Neuronal stem cell (in vitro differentiated cells): ENCODE data around the gene ITPRIPL2.
A peak's percentile ranks its signal among the peaks of the same experiment; 100 is the strongest.

Experiments
- DNase-seq: peaks from one replicate; pipeline ENCODE4 v3.0.0-alpha.2; 2013; ENCODE audit warnings: low spot score
- H2AFZ ChIP-seq: one replicate; pipeline ENCODE4 v1.6.1; 2013; ENCODE audit warnings: mild to moderate bottlenecking, low read length, inconsistent platforms
- H2AK5ac ChIP-seq: 2 replicates; pipeline ENCODE4 v1.6.1; 2013; ENCODE audit warnings: low read depth, mild to moderate bottlenecking, inconsistent platforms, low read length, moderate library complexity, mixed read lengths
- H2BK120ac ChIP-seq: 2 replicates; pipeline ENCODE4 v1.6.1; 2013; ENCODE audit warnings: low read depth, mild to moderate bottlenecking, inconsistent platforms, low read length, moderate library complexity, mixed read lengths
- H2BK12ac ChIP-seq: one replicate; pipeline ENCODE4 v1.6.1; 2013; ENCODE audit warnings: low read length, inconsistent platforms
- H2BK15ac ChIP-seq: 2 replicates; pipeline ENCODE4 v1.6.1; 2013; ENCODE audit warnings: mild to moderate bottlenecking, low read length, inconsistent platforms, mixed read lengths
- H2BK5ac ChIP-seq: one replicate; pipeline ENCODE4 v1.6.1; 2013; ENCODE audit warnings: inconsistent platforms, mild to moderate bottlenecking, low read length, moderate library complexity
- H3K14ac ChIP-seq: one replicate; pipeline ENCODE4 v1.6.1; 2013; ENCODE audit warnings: low read length, inconsistent platforms
- H3K18ac ChIP-seq: 2 replicates; pipeline ENCODE4 v1.6.1; 2013; ENCODE audit warnings: low read length, inconsistent platforms
- H3K23ac ChIP-seq: 2 replicates; pipeline ENCODE4 v1.6.1; 2013; ENCODE audit warnings: low read depth, mild to moderate bottlenecking, mixed read lengths, low read length, inconsistent platforms; ENCODE audit not compliant: poor library complexity
- H3K27ac ChIP-seq: replicated peaks from 3 replicates; pipeline ENCODE4 v1.5.1; 2013; ENCODE audit warnings: low read length, inconsistent platforms
- H3K27me3 ChIP-seq, 3 experiments: 2 replicates each; pipeline ENCODE4 v1.6.1; 2013; ENCODE audit warnings: low read length in 3 of 3, mild to moderate bottlenecking in 2 of 3, inconsistent platforms in 1 of 3, low read depth in 1 of 3, mixed read lengths in 1 of 3, moderate library complexity in 1 of 3; ENCODE audit not compliant: control insufficient read depth in 3 of 3, insufficient read depth in 3 of 3
- H3K36me3 ChIP-seq, 2 donors: replicated peaks in 1 of 2; 2 replicates each; pipeline ENCODE4 v1.6.1; 2013; ENCODE audit warnings: low read length in 2 of 2; ENCODE audit not compliant: control insufficient read depth in 2 of 2, insufficient read depth in 2 of 2
- H3K4ac ChIP-seq: 2 replicates; pipeline ENCODE4 v1.6.1; 2013; ENCODE audit warnings: inconsistent platforms, mild to moderate bottlenecking, low read length, moderate library complexity
- H3K4me1 ChIP-seq, 2 donors: 1 replicate in 1 of 2; 2 replicates in 1 of 2; pipeline ENCODE4 v1.6.1; 2013; ENCODE audit warnings: low read length in 2 of 2, low read depth in 1 of 2; ENCODE audit not compliant: control insufficient read depth in 2 of 2, insufficient read depth in 1 of 2
- H3K4me2 ChIP-seq: one replicate; pipeline ENCODE4 v1.6.1; 2013; ENCODE audit warnings: mild to moderate bottlenecking, low read length, inconsistent platforms; ENCODE audit not compliant: insufficient read depth, poor library complexity, severe bottlenecking
- H3K4me3 ChIP-seq, 2 donors: 2 replicates each; pipeline ENCODE4 v1.5.1; 2013; ENCODE audit warnings: low read length in 2 of 2, mild to moderate bottlenecking in 2 of 2, inconsistent platforms in 1 of 2, moderate library complexity in 1 of 2
- H3K79me1 ChIP-seq: one replicate; pipeline ENCODE4 v1.6.1; 2013; ENCODE audit warnings: low read depth, mild to moderate bottlenecking, inconsistent platforms, low read length, moderate library complexity
- H3K9ac ChIP-seq: one replicate; pipeline ENCODE4 v1.6.1; 2013; ENCODE audit warnings: mild to moderate bottlenecking, low read depth, low read length, inconsistent platforms; ENCODE audit not compliant: poor library complexity
- H3K9me3 ChIP-seq, 2 donors: replicated peaks in 1 of 2; 2 replicates each; pipeline versions ENCODE3 to v1.6.1; 2013; ENCODE audit warnings: low read length in 2 of 2, mild to moderate bottlenecking in 2 of 2, inconsistent platforms in 1 of 2, low read depth in 1 of 2, mixed read lengths in 1 of 2, moderate library complexity in 1 of 2; ENCODE audit not compliant: control insufficient read depth in 2 of 2, insufficient read depth in 1 of 2
- H4K8ac ChIP-seq: one replicate; pipeline ENCODE4 v1.6.1; 2013; ENCODE audit warnings: low read depth, mild to moderate bottlenecking, inconsistent platforms, low read length, moderate library complexity
- H4K91ac ChIP-seq: one replicate; pipeline ENCODE4 v1.6.1; 2013; ENCODE audit warnings: low read length, low read depth, mild to moderate bottlenecking, inconsistent platforms; ENCODE audit not compliant: poor library complexity
- WGBS, 2 donors: extraction: QIAGEN DNeasy Blood & Tissue Kit; methylation state at CpG; one replicate each; pipeline ENCODE4 v1.1.7; 2013; ENCODE audit warnings: missing lambda C conversion rate in 2 of 2, mixed read lengths in 1 of 2; ENCODE audit not compliant: insufficient read length in 2 of 2, insufficient replicate concordance in 1 of 2; ENCODE audit errors: extremely low coverage in 2 of 2; 5-methylcytosine and 5-hydroxymethylcytosine counted together

ITPRIPL2 gene

GRCh38 chr16:19133600-19133999 is 19.8 kb downstream of the ITPRIPL2 start:
- no peak overlapping the region for H3K18ac ChIP-seq
- H3K4me3 ChIP-seq, result no peak overlapping the region
- no peak overlapping the region for H2AFZ ChIP-seq
- H2BK15ac ChIP-seq, result no peak overlapping the region
- no CpG with 5 or more reads among the region's 1 CpG for WGBS, 2 donors
- H2AK5ac ChIP-seq, result no peak overlapping the region
- H3K9ac ChIP-seq, result no peak overlapping the region
- no peak for DNase-seq
- no peak overlapping the region for H4K91ac ChIP-seq
- no peaks in the 10 kb centered on the region for H3K27me3 ChIP-seq
- H3K14ac ChIP-seq, result no peak overlapping the region
- H3K9me3 ChIP-seq, result no peaks in the 10 kb centered on the region
- H2BK120ac ChIP-seq, result no peak overlapping the region
- peaks cover 0 to 16% of the 10 kb centered on the region in 2 donors for H3K4me1 ChIP-seq
- H4K8ac ChIP-seq, result no peak overlapping the region
- H3K4me2 ChIP-seq, result no peak overlapping the region
- H3K79me1 ChIP-seq, result no peaks in the 10 kb centered on the region
- H3K23ac ChIP-seq, result no peak overlapping the region
- no peak overlapping the region for H2BK12ac ChIP-seq
- no peaks in the 10 kb centered on the region for H3K36me3 ChIP-seq
- H3K27ac ChIP-seq, result no peak overlapping the region
- H3K4ac ChIP-seq, result no peak overlapping the region
- no peak overlapping the region for H2BK5ac ChIP-seq

GRCh38 chr16:19135201-19135842 is 21.6 kb downstream of the ITPRIPL2 start:
- DNase-seq, result no peak
- no peak overlapping the region for H3K18ac ChIP-seq
- no peak overlapping the region for H3K23ac ChIP-seq
- no peak overlapping the region for H2BK5ac ChIP-seq
- H2BK120ac ChIP-seq, result no peak overlapping the region
- H3K79me1 ChIP-seq, result no peaks in the 10 kb centered on the region
- no peak overlapping the region for H3K9ac ChIP-seq
- H2BK15ac ChIP-seq, result no peak overlapping the region
- no CpG with 5 or more reads among the region's 10 CpGs for WGBS, 2 donors
- peak overlapping the region; percentile 46 for H2AFZ ChIP-seq
- H3K27me3 ChIP-seq, result no peaks in the 10 kb centered on the region
- no peak overlapping the region for H3K14ac ChIP-seq
- no peak overlapping the region for H3K4me2 ChIP-seq
- H3K9me3 ChIP-seq, result no peaks in the 10 kb centered on the region
- no peak overlapping the region for H3K4ac ChIP-seq
- H2AK5ac ChIP-seq, result no peak overlapping the region
- H2BK12ac ChIP-seq, result no peak overlapping the region
- H4K8ac ChIP-seq, result no peak overlapping the region
- H3K4me1 ChIP-seq, result peaks cover 0 to 17% of the 10 kb centered on the region in 2 donors
- H3K27ac ChIP-seq, result no peak overlapping the region
- H3K36me3 ChIP-seq, result no peaks in the 10 kb centered on the region
- H4K91ac ChIP-seq, result no peak overlapping the region
- H3K4me3 ChIP-seq, result no peak overlapping the region

GRCh38 chr16:19135896-19136438 is 22.2 kb downstream of the ITPRIPL2 start:
- Histone ChIP-seq H3K36me3 (no peaks in the 10 kb centered on the region), H4K8ac (no peak overlapping the region), H3K27me3 (no peaks in the 10 kb centered on the region), H2BK5ac (no peak overlapping the region), H3K79me1 (no peaks in the 10 kb centered on the region), H3K4me1 (peaks cover 0 to 11% of the 10 kb centered on the region in 2 donors), H3K27ac (no peak overlapping the region), H3K4me2 (no peak overlapping the region), H2BK12ac (no peak overlapping the region), H2BK15ac (no peak overlapping the region), H3K18ac (no peak overlapping the region), H3K4me3 (peak overlapping the region in 1 of 2 donors; percentile 53), H3K9me3 (no peaks in the 10 kb centered on the region), H4K91ac (no peak overlapping the region), H2BK120ac (no peak overlapping the region), H2AK5ac (no peak overlapping the region), H3K14ac (no peak overlapping the region), H3K23ac (no peak overlapping the region), H3K9ac (no peak overlapping the region), H3K4ac (no peak overlapping the region), H2AFZ (peak overlapping the region; percentile 46)
- DNase-seq, result no peak
- no CpG with 5 or more reads among the region's 7 CpGs for WGBS, 2 donors

- Histone ChIP-seq H3K27ac (no peak overlapping the region), H4K91ac (no peak overlapping the region), H3K14ac (no peak overlapping the region), H3K23ac (no peak overlapping the region), H3K4ac (no peak overlapping the region), H4K8ac (no peak overlapping the region), H3K4me1 (peaks cover 0 to 5% of the 10 kb centered on the region in 2 donors), H2AFZ (no peak overlapping the region), H2BK5ac (no peak overlapping the region), H3K9me3 (no peaks in the 10 kb centered on the region), H3K79me1 (no peaks in the 10 kb centered on the region), H3K18ac (no peak overlapping the region), H2BK15ac (no peak overlapping the region), H3K36me3 (no peaks in the 10 kb centered on the region), H3K9ac (no peak overlapping the region), H3K4me3 (peak overlapping the region in 1 of 2 donors; percentile 47), H3K27me3 (no peaks in the 10 kb centered on the region), H2BK120ac (no peak overlapping the region), H3K4me2 (no peak overlapping the region), H2BK12ac (no peak overlapping the region), H2AK5ac (no peak overlapping the region)
- no peak for DNase-seq
- WGBS, 2 donors, result no CpG with 5 or more reads among the region's 10 CpGs
These were observed 22.9 kb downstream of the ITPRIPL2 start for GRCh38 chr16:19136549-19137196.
